SK-N-MC (cell line): ENCODE measurements around the gene DDX5.
"Not testable (repeated sequence)": the region's sequence is repeated elsewhere in the genome, so short reads cannot be mapped to it uniquely, and the experiment has no call there.

Experiments used
- EZH2 ChIP-seq: fragments of 200-600 bp; sonication (generic); IDR thresholded peaks from one replicate; pipeline ENCODE4 v1.6.1; 2017; ENCODE audit warnings: antibody characterized with exemption
- FOXP2 ChIP-seq: optimal IDR thresholded peaks from 2 replicates; pipeline ENCODE3; 2011; ENCODE audit warnings: mild to moderate bottlenecking, moderate library complexity; ENCODE audit not compliant: insufficient read depth; ENCODE audit errors: extremely low read length, control extremely low read depth
- POLR2AphosphoS5 ChIP-seq: IDR thresholded peaks from 2 replicates; pipeline ENCODE4 v1.6.1; 2012; ENCODE audit warnings: mild to moderate bottlenecking, low read depth, low read length, borderline replicate concordance

GRCh38 chr17:64495300-64495699 is 10.8 kb downstream of the DDX5 start:
- TF ChIP-seq FOXP2, EZH2, POLR2AphosphoS5: not testable (repeated sequence)
